Keratinocyte (primary cell): ENCODE data around the gene TPBG. TPM values are rescaled to one million over a fixed set of nuclear protein-coding genes. Genes with fewer than 3 reads are reported as not detected.

Experiments used
- DNase-seq: peaks from one replicate; pipeline ENCODE4 v3.0.0-alpha.2; 2011; ENCODE audit warnings: low read depth, missing footprints, low spot score
- FAIRE-seq: peaks from 2 replicates; lab custom pipeline; 2011; peaks lifted over from hg19 to GRCh38; lab: Jason Lieb, UNC
- H2AFZ ChIP-seq: 2 replicates; pipeline ENCODE4 v1.6.0; 2012; ENCODE audit warnings: low read length, control low read depth, inconsistent platforms; ENCODE audit not compliant: control insufficient read depth
- H3K27ac ChIP-seq: 2 replicates; pipeline ENCODE4 v1.5.1; 2011; ENCODE audit warnings: low read length; ENCODE audit not compliant: control insufficient read depth, insufficient read depth
- H3K27me3 ChIP-seq: 3 replicates; pipeline ENCODE4 v1.6.0; 2011; ENCODE audit warnings: low read length; ENCODE audit not compliant: control insufficient read depth, insufficient read depth; ENCODE audit errors: extremely low read depth
- H3K36me3 ChIP-seq, 2 experiments: 2 replicates in 1 of 2; 3 replicates in 1 of 2; pipeline ENCODE4 v1.5.1; 2011; ENCODE audit warnings: low read length in 2 of 2, mild to moderate bottlenecking in 1 of 2; ENCODE audit not compliant: control insufficient read depth in 2 of 2, insufficient read depth in 2 of 2; ENCODE audit errors: extremely low read depth in 1 of 2
- H3K4me1 ChIP-seq: 3 replicates; pipeline ENCODE4 v1.5.1; 2011; ENCODE audit warnings: low read length; ENCODE audit not compliant: control insufficient read depth, insufficient read depth; ENCODE audit errors: extremely low read depth
- H3K4me2 ChIP-seq: 3 replicates; pipeline ENCODE4 v1.6.0; 2011; ENCODE audit warnings: low read depth, low read length; ENCODE audit not compliant: control insufficient read depth, insufficient read depth; ENCODE audit errors: extremely low read depth
- H3K4me3 ChIP-seq, 3 experiments: fragments of 200-600 bp in 1 of 3; sonication (generic) in 1 of 3; 2 replicates in 2 of 3; 3 replicates in 1 of 3; pipeline ENCODE4 v1.5.1; 2011 to 2016; ENCODE audit warnings: low read length in 3 of 3, mild to moderate bottlenecking in 3 of 3, control low read depth in 2 of 3, inconsistent platforms in 1 of 3, low read depth in 1 of 3, mixed read lengths in 1 of 3, mixed run types in 1 of 3, moderate library complexity in 1 of 3; ENCODE audit not compliant: control insufficient read depth in 2 of 3, insufficient read depth in 2 of 3; ENCODE audit errors: extremely low read depth in 1 of 3
- H3K79me2 ChIP-seq: 2 replicates; pipeline ENCODE4 v1.6.0; 2012; ENCODE audit warnings: low read length; ENCODE audit not compliant: control insufficient read depth, insufficient read depth
- H3K9ac ChIP-seq: 3 replicates; pipeline ENCODE4 v1.6.0; 2011; ENCODE audit warnings: low read length; ENCODE audit not compliant: control insufficient read depth, insufficient read depth; ENCODE audit errors: extremely low read depth
- H3K9me1 ChIP-seq: 3 replicates; pipeline ENCODE4 v1.6.0; 2011; ENCODE audit warnings: low read length; ENCODE audit not compliant: control insufficient read depth, insufficient read depth; ENCODE audit errors: extremely low read depth
- H3K9me3 ChIP-seq: 2 replicates; pipeline ENCODE4 v1.5.1; 2012; ENCODE audit warnings: low read depth, low read length; ENCODE audit not compliant: control insufficient read depth
- H4K20me1 ChIP-seq: 3 replicates; pipeline ENCODE4 v1.6.0; 2011; ENCODE audit warnings: low read length; ENCODE audit not compliant: control insufficient read depth, insufficient read depth; ENCODE audit errors: extremely low read depth
- CTCF ChIP-seq, 3 experiments: IDR thresholded peaks in 1 of 3; conservative IDR thresholded peaks in 1 of 3; optimal IDR thresholded peaks in 1 of 3; 2 replicates in 2 of 3; 3 replicates in 1 of 3; pipeline versions ENCODE3 to v1.5.1; 2011; ENCODE audit warnings: low read length in 3 of 3, mild to moderate bottlenecking in 3 of 3, moderate library complexity in 2 of 3, control low read depth in 1 of 3, inconsistent platforms in 1 of 3; ENCODE audit not compliant: insufficient read depth in 2 of 3; ENCODE audit errors: extremely low read depth in 1 of 3
- EZH2 ChIP-seq: IDR thresholded peaks from one replicate; pipeline ENCODE4 v1.6.1; 2012; ENCODE audit warnings: inconsistent platforms, mild to moderate bottlenecking, low read length, moderate library complexity
- dilution Hi-C: fragments of 300-500 bp; cut with MboI; formaldehyde crosslinking; loops from one replicate; pipeline ENCODE4 v1.7.0; 2020; ENCODE audit warnings: low sequenced_read_pairs; ENCODE audit not compliant: extremely low pct_ligation_motif_present
- polyA plus RNA-seq, 5 experiments: library from polyadenylated mRNA; depleted of rRNA in 3 of 5; stranded (reverse) in 3 of 5; stranded (forward) in 1 of 5; unstranded in 1 of 5; fragments of >200 nt; gene quantifications; 1 replicate in 1 of 5; 2 replicates in 3 of 5; 3 replicates in 1 of 5; pipeline versions ENCODE4 v1.2.1 to v1.2.3, GENCODE V29; 2011 to 2012; ENCODE audit warnings: missing spikeins in 2 of 5, low read depth in 1 of 5, low replicate concordance in 1 of 5

The TPBG gene
- polyA plus RNA-seq, 1 donor (not counting 4 experiments of a cell fraction or from before 2014, with no cell fraction given), result 81.8 TPM

- Histone ChIP-seq H3K4me2 (no peak overlapping the region), H3K27ac (no peak overlapping the region), H3K4me1 (peaks cover 13% of the 10 kb centered on the region), H3K36me3 (no peaks in the 10 kb centered on the region), H3K9me3 (no peaks in the 10 kb centered on the region), H2AFZ (no peak overlapping the region), H3K9ac (no peak overlapping the region), H4K20me1 (no peaks in the 10 kb centered on the region), H3K4me3 (no peak overlapping the region), H3K79me2 (no peaks in the 10 kb centered on the region), H3K27me3 (no peaks in the 10 kb centered on the region), H3K9me1 (no peaks in the 10 kb centered on the region)
- no peak for TF ChIP-seq EZH2
- TF ChIP-seq CTCF (optimal IDR thresholded peaks at IDR 0.05 in 1 of 3, IDR thresholded peaks at IDR 0.05 in 1 of 3, conservative IDR thresholded peaks at IDR 0.05 in 1 of 3; ENCODE audit: extremely low read depth in 1 of 3, insufficient read depth in 2 of 3, low read length in 3 of 3), result no peak
- dilution Hi-C loops, result no loop called here
- FAIRE-seq (no peak), DNase-seq (no peak)
These were observed 17.7 kb downstream of the TPBG start for GRCh38 chr6:82381278-82381677.

- Histone ChIP-seq H3K36me3 (no peaks in the 10 kb centered on the region), H3K9me3 (no peaks in the 10 kb centered on the region), H3K9ac (no peak overlapping the region), H3K27me3 (no peaks in the 10 kb centered on the region), H4K20me1 (no peaks in the 10 kb centered on the region), H3K9me1 (no peaks in the 10 kb centered on the region), H3K79me2 (no peaks in the 10 kb centered on the region), H3K27ac (peak overlapping the region; percentile 19), H3K4me3 (no peak overlapping the region), H3K4me1 (peaks cover 13% of the 10 kb centered on the region), H3K4me2 (peak overlapping the region; percentile 36), H2AFZ (peak overlapping the region; percentile 25)
- DNase-seq (no peak), FAIRE-seq (peak; percentile 17)
- TF ChIP-seq EZH2 (no peak), CTCF (optimal IDR thresholded peaks at IDR 0.05 in 1 of 3, IDR thresholded peaks at IDR 0.05 in 1 of 3, conservative IDR thresholded peaks at IDR 0.05 in 1 of 3; ENCODE audit: extremely low read depth in 1 of 3, insufficient read depth in 2 of 3, low read length in 3 of 3) (no peak)
- dilution Hi-C loops, result no loop called here
These were observed 21.5 kb downstream of the TPBG start for GRCh38 chr6:82385102-82385501.
